ENCODE results near the gene SENP1. TPM values are rescaled to one million over a fixed set of nuclear protein-coding genes. Genes with fewer than 3 reads are reported as not detected.

Gene SENP1
- total RNA-seq, 1 donor from 2014 or later, result 16.9 TPM

DNA sequence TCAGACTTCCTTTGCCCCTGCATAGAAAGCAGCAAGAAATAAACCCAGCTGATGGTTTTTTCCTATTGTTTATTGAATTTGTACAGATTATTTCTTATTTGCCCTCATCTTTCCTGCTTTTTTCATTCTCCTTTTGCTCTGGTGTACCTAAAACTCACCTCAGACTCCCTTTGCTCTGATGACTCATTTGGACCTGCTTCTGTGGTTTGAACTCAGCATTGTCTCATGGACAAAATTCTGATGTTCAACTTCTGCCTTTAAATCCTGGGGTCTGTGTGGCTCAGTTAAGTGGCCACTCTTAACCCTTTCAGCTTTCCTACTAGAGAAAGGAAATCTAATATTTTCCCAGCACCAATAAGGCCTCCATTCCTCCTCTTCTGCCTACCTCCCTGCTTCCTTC, 3.5 kb upstream of the SENP1 start:
- H3K36me3 ChIP-seq, result no peaks in the 10 kb centered on the region
- H3K27me3 ChIP-seq, result no peaks in the 10 kb centered on the region
- no peak overlapping the region for H3K4me3 ChIP-seq
- H3K27ac ChIP-seq, result no peak overlapping the region
- DNase-seq (no peak), ATAC-seq (no peak)
- H3K9me3 ChIP-seq, result no peaks in the 10 kb centered on the region
- intact Hi-C loops (cut with DNase I), result no loop called here
- peaks cover 16% of the 10 kb centered on the region for H3K4me1 ChIP-seq
- no peak for TF ChIP-seq CTCF (IDR thresholded peaks at IDR 0.05)

GRCh38 chr12:48106681-48107613, 1.1 kb upstream of the SENP1 start:
- TF ChIP-seq CTCF (IDR thresholded peaks at IDR 0.05), result no peak
- intact Hi-C loops (cut with DNase I), result no loop called here
- Histone ChIP-seq H3K4me3 (peak overlapping the region; percentile 88), H3K9me3 (no peaks in the 10 kb centered on the region), H3K27ac (peak overlapping the region; percentile 98), H3K36me3 (no peaks in the 10 kb centered on the region), H3K27me3 (no peaks in the 10 kb centered on the region), H3K4me1 (peaks cover 18% of the 10 kb centered on the region)
- no peak for DNase-seq
- ATAC-seq, result no peak

DNA sequence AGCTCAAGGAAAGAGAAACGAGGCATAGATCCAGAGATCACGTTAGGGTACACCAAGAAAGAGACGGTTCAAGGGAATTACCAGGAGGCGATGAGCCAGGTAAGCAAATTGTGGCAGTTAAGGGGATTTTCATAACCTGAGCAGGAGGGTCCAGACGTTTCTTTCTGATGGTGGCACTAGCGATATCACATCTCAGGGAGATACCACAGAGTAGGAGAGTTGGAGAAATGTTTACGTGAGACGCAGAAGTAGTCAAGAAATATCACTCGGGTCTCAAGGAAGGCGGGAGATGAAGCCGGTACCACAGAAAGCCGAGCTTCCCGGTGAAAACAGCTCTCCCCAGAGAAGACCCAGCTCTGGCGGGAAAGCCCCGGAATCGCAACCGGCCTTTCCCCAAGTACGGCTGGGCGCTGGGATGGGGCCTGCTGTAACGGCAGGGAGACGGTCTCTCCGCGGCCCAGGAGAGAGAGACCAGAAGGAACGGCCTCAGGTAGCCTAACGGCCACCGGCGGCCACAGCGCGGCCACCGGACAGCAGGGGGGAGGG, 485 bp downstream of the SENP1 start:
- Histone ChIP-seq H3K9me3 (no peaks in the 10 kb centered on the region), H3K4me1 (peaks cover 18% of the 10 kb centered on the region), H3K36me3 (no peaks in the 10 kb centered on the region), H3K27ac (peak overlapping the region; percentile 98), H3K27me3 (no peaks in the 10 kb centered on the region), H3K4me3 (peak overlapping the region; percentile 88)
- no peak for TF ChIP-seq CTCF (IDR thresholded peaks at IDR 0.05)
- intact Hi-C loops (cut with DNase I), result no loop called here
- DNase-seq (no peak), ATAC-seq (no peak)

DNA sequence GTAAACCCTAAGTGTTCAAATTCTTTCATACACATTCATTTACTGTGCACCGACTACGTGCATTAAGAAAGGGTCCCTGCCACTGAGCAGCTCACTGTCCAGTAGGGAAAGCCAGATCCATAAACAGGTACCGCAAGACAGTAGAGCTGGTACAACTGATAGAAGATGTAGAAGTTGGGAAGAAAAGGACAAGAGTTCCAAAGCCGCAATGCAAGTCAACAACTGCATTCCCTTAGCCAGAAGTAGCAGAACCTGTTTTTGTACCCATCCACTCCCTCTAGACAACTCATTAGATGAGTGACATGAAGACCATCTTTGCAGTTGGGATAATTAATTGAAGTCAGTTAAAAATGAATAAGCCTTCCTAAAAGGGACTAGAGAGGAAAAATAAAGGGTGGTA, 1.3 kb downstream of the SENP1 start:
- no peak for ATAC-seq
- intact Hi-C loops (cut with DNase I), result no loop called here
- Histone ChIP-seq H3K4me3 (peak overlapping the region; percentile 88), H3K9me3 (no peaks in the 10 kb centered on the region), H3K36me3 (no peaks in the 10 kb centered on the region), H3K4me1 (peaks cover 18% of the 10 kb centered on the region), H3K27ac (no peak overlapping the region), H3K27me3 (no peaks in the 10 kb centered on the region)
- TF ChIP-seq CTCF (IDR thresholded peaks at IDR 0.05), result no peak
- no peak for DNase-seq

- no peak overlapping the region for H3K4me3 ChIP-seq
- H3K9me3 ChIP-seq, result no peaks in the 10 kb centered on the region
- TF ChIP-seq CTCF (IDR thresholded peaks at IDR 0.05), result no peak
- no peak overlapping the region for H3K27ac ChIP-seq
- ATAC-seq (no peak), DNase-seq (no peak)
- no peaks in the 10 kb centered on the region for H3K27me3 ChIP-seq
- peaks cover 73% of the 10 kb centered on the region for H3K36me3 ChIP-seq
- H3K4me1 ChIP-seq, result no peaks in the 10 kb centered on the region
- intact Hi-C loops (cut with DNase I), result no loop called here
Observed at GRCh38 chr12:48092611-48093010, 13.3 kb downstream of the SENP1 start.

All from upper lobe of right lung (tissue), 1 donor.